ENCODE data around the gene SRGAP1. TPM values are rescaled to one million over a fixed set of nuclear protein-coding genes. Genes with fewer than 3 reads are reported as not detected.

Gene SRGAP1
- polyA plus RNA-seq, 1 donor from 2014 or later: 4.8 TPM

GRCh38 chr12:64122995-64123394 lies 278.5 kb downstream of the SRGAP1 start:
- H2AFZ ChIP-seq (ENCODE audit: low read depth, low read length): no peak overlapping the region
- no peak overlapping the region for H3K27ac ChIP-seq (ENCODE audit: low read length)
- no peak overlapping the region for H3K4me2 ChIP-seq (ENCODE audit: low read length)
- no peak overlapping the region for H3K9ac ChIP-seq (ENCODE audit: low read length)
- H3K9me2 ChIP-seq (ENCODE audit: insufficient read depth, low read length): no peaks in the 10 kb centered on the region
- no peaks in the 10 kb centered on the region for H3K27me3 ChIP-seq (ENCODE audit: insufficient read depth, low read depth, low read length)
- H3K36me3 ChIP-seq (ENCODE audit: insufficient read depth, low read length): peaks cover 5% of the 10 kb centered on the region
- H3K4me3 ChIP-seq (ENCODE audit: low read length): no peak overlapping the region
- H3K79me2 ChIP-seq (replicated peaks; ENCODE audit: insufficient read depth, low read length): no peaks in the 10 kb centered on the region
- H4K20me1 ChIP-seq (ENCODE audit: insufficient read depth): no peaks in the 10 kb centered on the region
- no peaks in the 10 kb centered on the region for H3F3A ChIP-seq (ENCODE audit: insufficient read depth, low read length, poor library complexity, severe bottlenecking)
- H3K9me3 ChIP-seq (ENCODE audit: low read length): no peaks in the 10 kb centered on the region
- TF ChIP-seq REST (IDR thresholded peaks at IDR 0.05; ENCODE audit: borderline replicate concordance): no peak
- TF ChIP-seq POLR2AphosphoS5 (IDR thresholded peaks at IDR 0.05): no peak
- no peak for TF ChIP-seq EP300 (conservative IDR thresholded peaks at IDR 0.05; ENCODE audit: poor library complexity, severe bottlenecking)
- no peak for TF ChIP-seq SMC3 (conservative IDR thresholded peaks at IDR 0.05; ENCODE audit: poor library complexity)
- TF ChIP-seq EZH2 (IDR thresholded peaks at IDR 0.05; ENCODE audit: borderline replicate concordance, insufficient read depth, low read length, poor library complexity, severe bottlenecking): no peak
- no peak for TF ChIP-seq TAF1 (IDR thresholded peaks at IDR 0.05; ENCODE audit: low read depth)
- TF ChIP-seq MXI1 (conservative IDR thresholded peaks at IDR 0.05; ENCODE audit: poor library complexity, severe bottlenecking): no peak
- TF ChIP-seq RAD21 (conservative IDR thresholded peaks at IDR 0.05): no peak
- TF ChIP-seq CTCF (IDR thresholded peaks at IDR 0.05; ENCODE audit: poor library complexity, severe bottlenecking): no peak

- Histone ChIP-seq H3K4me3 (ENCODE audit: low read length) (no peak overlapping the region), H3K9me3 (ENCODE audit: low read length) (no peaks in the 10 kb centered on the region), H3K4me2 (ENCODE audit: low read length) (no peak overlapping the region), H4K20me1 (ENCODE audit: insufficient read depth) (no peaks in the 10 kb centered on the region), H3K36me3 (ENCODE audit: insufficient read depth, low read length) (peaks cover 5% of the 10 kb centered on the region), H3K27ac (ENCODE audit: low read length) (no peak overlapping the region), H3K27me3 (ENCODE audit: insufficient read depth, low read depth, low read length) (no peaks in the 10 kb centered on the region), H2AFZ (ENCODE audit: low read depth, low read length) (no peak overlapping the region), H3K9ac (ENCODE audit: low read length) (no peak overlapping the region), H3F3A (ENCODE audit: insufficient read depth, low read length, poor library complexity, severe bottlenecking) (no peaks in the 10 kb centered on the region), H3K79me2 (replicated peaks; ENCODE audit: insufficient read depth, low read length) (no peaks in the 10 kb centered on the region), H3K9me2 (ENCODE audit: insufficient read depth, low read length) (no peaks in the 10 kb centered on the region)
- TF ChIP-seq REST (IDR thresholded peaks at IDR 0.05; ENCODE audit: borderline replicate concordance): no peak
- TF ChIP-seq RAD21 (conservative IDR thresholded peaks at IDR 0.05): no peak
- no peak for TF ChIP-seq EZH2 (IDR thresholded peaks at IDR 0.05; ENCODE audit: borderline replicate concordance, insufficient read depth, low read length, poor library complexity, severe bottlenecking)
- TF ChIP-seq EP300 (conservative IDR thresholded peaks at IDR 0.05; ENCODE audit: poor library complexity, severe bottlenecking): no peak
- no peak for TF ChIP-seq MXI1 (conservative IDR thresholded peaks at IDR 0.05; ENCODE audit: poor library complexity, severe bottlenecking)
- TF ChIP-seq CTCF (IDR thresholded peaks at IDR 0.05; ENCODE audit: poor library complexity, severe bottlenecking): no peak
- TF ChIP-seq POLR2AphosphoS5 (IDR thresholded peaks at IDR 0.05): no peak
- no peak for TF ChIP-seq TAF1 (IDR thresholded peaks at IDR 0.05; ENCODE audit: low read depth)
- TF ChIP-seq SMC3 (conservative IDR thresholded peaks at IDR 0.05; ENCODE audit: poor library complexity): no peak
Observed at GRCh38 chr12:64123448-64123847, 278.9 kb downstream of the SRGAP1 start.

All from neural cell (in vitro differentiated cells).